Stimulated activated CD8-positive, alpha-beta memory T cell treated with anti-CD3 and anti-CD28 coated beads, Interleukin-4, amount 100 ng/mL, for 48 hours (primary cell): Measurements from ENCODE around the gene COL4A1.

Experiments
- DNase-seq: peaks from one replicate; pipeline ENCODE4 v3.0.0-alpha.2; 2020

The COL4A1 gene

GRCh38 chr13:110306340-110306959 lies 507 bp downstream of the COL4A1 start:
- DNase-seq = no peak

- DNase-seq = no peak
Measured at GRCh38 chr13:110305949-110306339, 1.0 kb downstream of the COL4A1 start.

- no peak for DNase-seq
Measured at GRCh38 chr13:110305544-110305943, 1.4 kb downstream of the COL4A1 start.

GRCh38 chr13:110305001-110305400 lies 2.0 kb downstream of the COL4A1 start:
- no peak for DNase-seq

- no peak for DNase-seq
Measured at GRCh38 chr13:110304256-110304655, 2.7 kb downstream of the COL4A1 start.

- DNase-seq = no peak
Measured at GRCh38 chr13:110303644-110304043, 3.3 kb downstream of the COL4A1 start.

- no peak for DNase-seq
Measured at GRCh38 chr13:110302997-110303396, 4.0 kb downstream of the COL4A1 start.

GRCh38 chr13:110301606-110302553 lies 5.1 kb downstream of the COL4A1 start:
- DNase-seq = no peak

GRCh38 chr13:110301083-110301482 lies 5.9 kb downstream of the COL4A1 start:
- DNase-seq = no peak

GRCh38 chr13:110300090-110300815 lies 6.7 kb downstream of the COL4A1 start:
- DNase-seq = no peak

- no peak for DNase-seq
Measured at GRCh38 chr13:110299283-110299840, 7.6 kb downstream of the COL4A1 start.

- DNase-seq = peak; percentile 63
Measured at GRCh38 chr13:110298505-110299282, 8.3 kb downstream of the COL4A1 start.

GRCh38 chr13:110297766-110298504 lies 9.0 kb downstream of the COL4A1 start:
- no peak for DNase-seq

GRCh38 chr13:110297011-110297410 lies 9.9 kb downstream of the COL4A1 start:
- DNase-seq = no peak

- DNase-seq = no peak
Measured at GRCh38 chr13:110294622-110295021, 12.3 kb downstream of the COL4A1 start.

GRCh38 chr13:110294146-110294545 lies 12.8 kb downstream of the COL4A1 start:
- DNase-seq = no peak

- no peak for DNase-seq
Measured at GRCh38 chr13:110293649-110294048, 13.3 kb downstream of the COL4A1 start.

- no peak for DNase-seq
Measured at GRCh38 chr13:110293037-110293436, 13.9 kb downstream of the COL4A1 start.

- no peak for DNase-seq
Measured at GRCh38 chr13:110291286-110291685, 15.7 kb downstream of the COL4A1 start.

- no peak for DNase-seq
Measured at GRCh38 chr13:110290826-110291225, 16.1 kb downstream of the COL4A1 start.

GRCh38 chr13:110290153-110290552 lies 16.8 kb downstream of the COL4A1 start:
- DNase-seq = no peak

GRCh38 chr13:110289661-110290060 lies 17.3 kb downstream of the COL4A1 start:
- no peak for DNase-seq
